Stimulated activated naive CD4-positive, alpha-beta T cell treated with Interleukin-2 at 50 U/mL for 16 hours (primary cell): Measurements from ENCODE around the gene AADAT.
"Not testable (repeated sequence)": the region's sequence is repeated elsewhere in the genome, so short reads cannot be mapped to it uniquely, and the experiment has no call there.

Source experiments
- DNase-seq: peaks from one replicate; lab custom pipeline; 2025; lab: John Stamatoyannopoulos, UW

Gene AADAT

GRCh38 chr4:170089274-170089667 is 485 bp downstream of the AADAT start:
- no peak for DNase-seq

- no peak for DNase-seq
Measured at GRCh38 chr4:170088716-170089115, 1.0 kb downstream of the AADAT start.

GRCh38 chr4:170087163-170087700 is 2.5 kb downstream of the AADAT start:
- DNase-seq: no peak

GRCh38 chr4:170083541-170083940 is 6.2 kb downstream of the AADAT start:
- no peak for DNase-seq

GRCh38 chr4:170080496-170080895 is 9.3 kb downstream of the AADAT start:
- DNase-seq: no peak

GRCh38 chr4:170079981-170080380 is 9.8 kb downstream of the AADAT start:
- DNase-seq: no peak

GRCh38 chr4:170071196-170071595 is 18.6 kb downstream of the AADAT start:
- no peak for DNase-seq

GRCh38 chr4:170068438-170069128 is 21.2 kb downstream of the AADAT start:
- DNase-seq: no peak

GRCh38 chr4:170059421-170059820 is 30.3 kb downstream of the AADAT start:
- DNase-seq: no peak

- DNase-seq: no peak
Measured at GRCh38 chr4:170058826-170059225, 30.9 kb downstream of the AADAT start.

- no peak for DNase-seq
Measured at GRCh38 chr4:170057866-170058265, 31.9 kb downstream of the AADAT start.

GRCh38 chr4:170052919-170053318 is 36.8 kb downstream of the AADAT start:
- DNase-seq: no peak

GRCh38 chr4:170051402-170051801 is 38.4 kb downstream of the AADAT start:
- DNase-seq: no peak

GRCh38 chr4:170049766-170050165 is 40.0 kb downstream of the AADAT start:
- no peak for DNase-seq

- DNase-seq: peak; percentile 22
Measured at GRCh38 chr4:170047771-170048354, 41.9 kb downstream of the AADAT start.

GRCh38 chr4:170046156-170046555 is 43.6 kb downstream of the AADAT start:
- not testable (repeated sequence) for DNase-seq

GRCh38 chr4:170040031-170040680 is 49.6 kb downstream of the AADAT start:
- no peak for DNase-seq

GRCh38 chr4:170038769-170039168 is 51.0 kb downstream of the AADAT start:
- DNase-seq: no peak

- no peak for DNase-seq
Measured at GRCh38 chr4:170038232-170038631, 51.5 kb downstream of the AADAT start.

GRCh38 chr4:170037481-170037880 is 52.3 kb downstream of the AADAT start:
- no peak for DNase-seq

GRCh38 chr4:170035845-170036244 is 53.9 kb downstream of the AADAT start:
- no peak for DNase-seq

GRCh38 chr4:170035231-170035630 is 54.5 kb downstream of the AADAT start:
- no peak for DNase-seq

- DNase-seq: no peak
Measured at GRCh38 chr4:170033999-170034398, 55.8 kb downstream of the AADAT start.
